ENCODE results near the gene TSPAN7.

The TSPAN7 gene

DNA sequence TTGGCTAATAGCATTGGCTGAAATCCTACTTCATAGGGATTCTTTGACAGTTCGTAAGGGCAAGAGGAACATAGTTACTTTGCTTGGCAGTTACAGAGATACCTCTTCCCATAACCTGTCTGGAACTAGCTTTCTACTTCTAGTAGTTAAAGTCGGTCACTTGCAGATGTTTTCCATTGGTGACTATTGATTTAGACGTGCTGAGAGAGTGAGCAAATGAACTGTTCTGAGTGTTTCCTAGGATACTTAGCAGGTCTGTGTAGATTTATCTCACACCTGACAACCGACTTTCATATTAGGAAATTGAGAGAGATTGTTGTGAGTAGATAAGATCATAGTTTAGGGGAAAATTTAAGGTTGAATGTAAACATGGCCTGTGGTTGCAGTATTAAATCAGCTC, 116.8 kb downstream of the TSPAN7 start:
- H4K20me1 ChIP-seq (ENCODE audit: control insufficient read depth, insufficient read depth, low read depth, low read length): no peaks in the 10 kb centered on the region
- H3K79me2 ChIP-seq (ENCODE audit: control insufficient read depth, low read length): no peaks in the 10 kb centered on the region
- no peaks in the 10 kb centered on the region for H3K9me2 ChIP-seq (replicated peaks; ENCODE audit: control insufficient read depth, low read length)
- no peak for TF ChIP-seq EZH2phosphoT487 (IDR thresholded peaks at IDR 0.05; ENCODE audit: borderline replicate concordance, low read length)
- TF ChIP-seq, protein P1, sequence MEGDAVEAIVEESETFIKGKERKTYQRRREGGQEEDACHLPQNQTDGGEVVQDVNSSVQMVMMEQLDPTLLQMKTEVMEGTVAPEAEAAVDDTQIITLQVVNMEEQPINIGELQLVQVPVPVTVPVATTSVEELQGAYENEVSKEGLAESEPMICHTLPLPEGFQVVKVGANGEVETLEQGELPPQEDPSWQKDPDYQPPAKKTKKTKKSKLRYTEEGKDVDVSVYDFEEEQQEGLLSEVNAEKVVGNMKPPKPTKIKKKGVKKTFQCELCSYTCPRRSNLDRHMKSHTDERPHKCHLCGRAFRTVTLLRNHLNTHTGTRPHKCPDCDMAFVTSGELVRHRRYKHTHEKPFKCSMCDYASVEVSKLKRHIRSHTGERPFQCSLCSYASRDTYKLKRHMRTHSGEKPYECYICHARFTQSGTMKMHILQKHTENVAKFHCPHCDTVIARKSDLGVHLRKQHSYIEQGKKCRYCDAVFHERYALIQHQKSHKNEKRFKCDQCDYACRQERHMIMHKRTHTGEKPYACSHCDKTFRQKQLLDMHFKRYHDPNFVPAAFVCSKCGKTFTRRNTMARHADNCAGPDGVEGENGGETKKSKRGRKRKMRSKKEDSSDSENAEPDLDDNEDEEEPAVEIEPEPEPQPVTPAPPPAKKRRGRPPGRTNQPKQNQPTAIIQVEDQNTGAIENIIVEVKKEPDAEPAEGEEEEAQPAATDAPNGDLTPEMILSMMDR (IDR thresholded peaks at IDR 0.05; ENCODE audit: low read depth, low read length, poor library complexity, severe bottlenecking): no peak
- H3K27me3 ChIP-seq (ENCODE audit: control insufficient read depth, low read length): 0 out of 2 replicates have a peak, but pooled peaks cover 4% of the 10 kb centered on the region
- no peaks in the 10 kb centered on the region for H3K36me3 ChIP-seq (ENCODE audit: control insufficient read depth, low read length)
- no peak overlapping the region for H3K27ac ChIP-seq (ENCODE audit: low read depth, low read length)
- no peaks in the 10 kb centered on the region for H3F3A ChIP-seq (ENCODE audit: control insufficient read depth, insufficient read depth)
- no peak overlapping the region for H3K4me3 ChIP-seq (ENCODE audit: low read length)
- H3K9me3 ChIP-seq (ENCODE audit: control insufficient read depth, insufficient read depth, low read length): no peaks in the 10 kb centered on the region
- no peaks in the 10 kb centered on the region for H3K4me1 ChIP-seq (ENCODE audit: control insufficient read depth, low read length)
- no peak overlapping the region for H3K4me2 ChIP-seq (ENCODE audit: low read length)

DNA sequence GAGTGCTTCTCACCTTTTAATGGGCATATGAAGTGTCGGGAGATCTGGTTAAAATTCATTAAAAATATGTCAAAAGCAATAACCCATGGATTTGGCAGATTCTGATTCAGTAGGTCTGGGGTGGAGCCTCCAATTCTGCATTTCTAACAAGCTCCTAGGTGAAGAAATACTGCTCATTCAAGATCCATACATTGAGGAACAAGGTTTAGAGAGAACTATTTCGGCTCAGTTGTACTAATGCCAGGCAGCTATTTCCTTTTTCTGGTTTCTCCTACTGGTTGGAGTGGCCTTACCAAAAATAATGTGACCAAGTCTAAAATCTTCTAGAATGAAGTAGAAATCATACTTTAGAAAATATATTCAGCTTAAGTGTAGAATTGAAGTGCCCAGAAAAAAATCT, 117.5 kb downstream of the TSPAN7 start:
- TF ChIP-seq EZH2phosphoT487 (IDR thresholded peaks at IDR 0.05; ENCODE audit: borderline replicate concordance, low read length): no peak
- TF ChIP-seq, protein P1 (IDR thresholded peaks at IDR 0.05; ENCODE audit: low read depth, low read length, poor library complexity, severe bottlenecking): no peak
- no peaks in the 10 kb centered on the region for H4K20me1 ChIP-seq (ENCODE audit: control insufficient read depth, insufficient read depth, low read depth, low read length)
- H3F3A ChIP-seq (ENCODE audit: control insufficient read depth, insufficient read depth): no peaks in the 10 kb centered on the region
- H3K36me3 ChIP-seq (ENCODE audit: control insufficient read depth, low read length): no peaks in the 10 kb centered on the region
- H3K9me2 ChIP-seq (replicated peaks; ENCODE audit: control insufficient read depth, low read length): no peaks in the 10 kb centered on the region
- no peak overlapping the region for H3K4me3 ChIP-seq (ENCODE audit: low read length)
- H3K9me3 ChIP-seq (ENCODE audit: control insufficient read depth, insufficient read depth, low read length): no peaks in the 10 kb centered on the region
- no peak overlapping the region for H3K27ac ChIP-seq (ENCODE audit: low read depth, low read length)
- no peak overlapping the region for H3K4me2 ChIP-seq (ENCODE audit: low read length)
- 0 out of 2 replicates have a peak, but pooled peaks cover 4% of the 10 kb centered on the region for H3K27me3 ChIP-seq (ENCODE audit: control insufficient read depth, low read length)
- no peaks in the 10 kb centered on the region for H3K4me1 ChIP-seq (ENCODE audit: control insufficient read depth, low read length)
- H3K79me2 ChIP-seq (ENCODE audit: control insufficient read depth, low read length): no peaks in the 10 kb centered on the region

DNA sequence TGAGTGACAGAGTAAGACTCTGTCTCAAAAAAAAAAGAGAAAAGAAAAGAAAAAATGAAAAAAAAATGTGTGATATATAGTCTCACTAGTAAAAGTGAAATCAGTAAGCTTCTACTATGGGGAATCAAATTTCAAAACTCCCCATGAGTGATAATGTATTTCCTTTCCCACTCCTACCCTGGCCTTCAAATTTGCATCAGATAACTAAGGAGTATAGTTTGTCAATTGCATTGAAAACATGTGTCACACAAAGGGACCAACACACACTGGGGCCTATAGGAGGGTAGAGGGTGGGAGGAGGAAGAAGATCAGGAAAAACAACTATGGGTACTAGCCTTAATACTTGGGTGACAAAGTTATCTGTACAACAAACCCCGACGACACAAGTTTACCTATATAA, 118.4 kb downstream of the TSPAN7 start:
- TF ChIP-seq, protein P1 (IDR thresholded peaks at IDR 0.05; ENCODE audit: low read depth, low read length, poor library complexity, severe bottlenecking): no peak
- no peak for TF ChIP-seq EZH2phosphoT487 (IDR thresholded peaks at IDR 0.05; ENCODE audit: borderline replicate concordance, low read length)
- Histone ChIP-seq H4K20me1 (ENCODE audit: control insufficient read depth, insufficient read depth, low read depth, low read length) (no peaks in the 10 kb centered on the region), H3K9me3 (ENCODE audit: control insufficient read depth, insufficient read depth, low read length) (no peaks in the 10 kb centered on the region), H3K27ac (ENCODE audit: low read depth, low read length) (no peak overlapping the region), H3K4me3 (ENCODE audit: low read length) (no peak overlapping the region), H3F3A (ENCODE audit: control insufficient read depth, insufficient read depth) (no peaks in the 10 kb centered on the region), H3K9me2 (replicated peaks; ENCODE audit: control insufficient read depth, low read length) (no peaks in the 10 kb centered on the region), H3K79me2 (ENCODE audit: control insufficient read depth, low read length) (no peaks in the 10 kb centered on the region), H3K4me1 (ENCODE audit: control insufficient read depth, low read length) (no peaks in the 10 kb centered on the region), H3K36me3 (ENCODE audit: control insufficient read depth, low read length) (no peaks in the 10 kb centered on the region), H3K4me2 (ENCODE audit: low read length) (no peak overlapping the region), H3K27me3 (ENCODE audit: control insufficient read depth, low read length) (0 out of 2 replicates have a peak, but pooled peaks cover 4% of the 10 kb centered on the region)

Measured in DOHH2 (cell line).